ENCODE data around the gene BFSP2.

BFSP2 gene

GRCh38 chr3:133383741-133384140 lies 16.1 kb upstream of the BFSP2 start:
- no peak for DNase-seq

- DNase-seq, result no peak
Observed at GRCh38 chr3:133384331-133385027, 15.4 kb upstream of the BFSP2 start.

GRCh38 chr3:133386876-133387275 lies 13.0 kb upstream of the BFSP2 start:
- DNase-seq, result no peak

- no peak for DNase-seq
Observed at GRCh38 chr3:133387341-133387740, 12.5 kb upstream of the BFSP2 start.

GRCh38 chr3:133388696-133389395 lies 11.0 kb upstream of the BFSP2 start:
- no peak for DNase-seq

- no peak for DNase-seq
Observed at GRCh38 chr3:133390715-133391114, 9.1 kb upstream of the BFSP2 start.

- no peak for DNase-seq
Observed at GRCh38 chr3:133393204-133393603, 6.7 kb upstream of the BFSP2 start.

- DNase-seq, result no peak
Observed at GRCh38 chr3:133393691-133394474, 6.0 kb upstream of the BFSP2 start.

GRCh38 chr3:133394561-133395311 lies 5.1 kb upstream of the BFSP2 start:
- no peak for DNase-seq

- DNase-seq, result no peak
Observed at GRCh38 chr3:133396906-133397305, 3.0 kb upstream of the BFSP2 start.

- DNase-seq, result no peak
Observed at GRCh38 chr3:133401374-133402135, 1.7 kb downstream of the BFSP2 start.

- DNase-seq, result no peak
Observed at GRCh38 chr3:133404920-133405319, 5.1 kb downstream of the BFSP2 start.

- no peak for DNase-seq
Observed at GRCh38 chr3:133408366-133408765, 8.5 kb downstream of the BFSP2 start.

- no peak for DNase-seq
Observed at GRCh38 chr3:133408961-133409360, 9.1 kb downstream of the BFSP2 start.

- DNase-seq, result no peak
Observed at GRCh38 chr3:133410191-133410892, 10.5 kb downstream of the BFSP2 start.

- no peak for DNase-seq
Observed at GRCh38 chr3:133412183-133413132, 12.6 kb downstream of the BFSP2 start.

- no peak for DNase-seq
Observed at GRCh38 chr3:133413161-133414020, 13.5 kb downstream of the BFSP2 start.

- no peak for DNase-seq
Observed at GRCh38 chr3:133414021-133414392, 14.2 kb downstream of the BFSP2 start.

GRCh38 chr3:133418361-133418760 lies 18.5 kb downstream of the BFSP2 start:
- no peak for DNase-seq

Measured in CD4-positive, alpha-beta T cell treated with Interleukin-15 for 1 hour (primary cell).